HuH-7.5 (cell line): Measurements from ENCODE around the gene FNDC3B.

Source experiments
- DNase-seq: peaks from one replicate; pipeline ENCODE4 v3.0.0; 2011; ENCODE audit warnings: low spot score

Gene FNDC3B

GRCh38 chr3:172213904-172214303 is 174.5 kb downstream of the FNDC3B start:
- no peak for DNase-seq

- no peak for DNase-seq
Measured at GRCh38 chr3:172216267-172216666, 176.9 kb downstream of the FNDC3B start.

- DNase-seq = no peak
Measured at GRCh38 chr3:172216911-172217310, 177.5 kb downstream of the FNDC3B start.

- no peak for DNase-seq
Measured at GRCh38 chr3:172217877-172218276, 178.5 kb downstream of the FNDC3B start.

GRCh38 chr3:172218350-172219323 is 179.3 kb downstream of the FNDC3B start:
- no peak for DNase-seq

- no peak for DNase-seq
Measured at GRCh38 chr3:172219750-172220149, 180.4 kb downstream of the FNDC3B start.

- DNase-seq = no peak
Measured at GRCh38 chr3:172221547-172221946, 182.2 kb downstream of the FNDC3B start.

- DNase-seq = no peak
Measured at GRCh38 chr3:172222478-172223071, 183.2 kb downstream of the FNDC3B start.

- no peak for DNase-seq
Measured at GRCh38 chr3:172223870-172224269, 184.5 kb downstream of the FNDC3B start.

GRCh38 chr3:172224560-172225214 is 185.3 kb downstream of the FNDC3B start:
- no peak for DNase-seq

GRCh38 chr3:172225215-172225707 is 185.9 kb downstream of the FNDC3B start:
- no peak for DNase-seq

GRCh38 chr3:172226831-172227230 is 187.5 kb downstream of the FNDC3B start:
- DNase-seq = no peak

- DNase-seq = no peak
Measured at GRCh38 chr3:172227340-172228035, 188.1 kb downstream of the FNDC3B start.

GRCh38 chr3:172228036-172228415 is 188.6 kb downstream of the FNDC3B start:
- DNase-seq = no peak

- DNase-seq = no peak
Measured at GRCh38 chr3:172229462-172229861, 190.1 kb downstream of the FNDC3B start.

- no peak for DNase-seq
Measured at GRCh38 chr3:172231318-172231901, 192.0 kb downstream of the FNDC3B start.

GRCh38 chr3:172232579-172233212 is 193.3 kb downstream of the FNDC3B start:
- DNase-seq = no peak

GRCh38 chr3:172233474-172234277 is 194.3 kb downstream of the FNDC3B start:
- no peak for DNase-seq

- DNase-seq = no peak
Measured at GRCh38 chr3:172235698-172236097, 196.3 kb downstream of the FNDC3B start.
